ENCODE results near the gene SIT1.

- TF ChIP-seq ZFP69B (tag by site-specific recombination; IDR thresholded peaks at IDR 0.05) (no peak), ZBTB7A (tag by site-specific recombination; IDR thresholded peaks at IDR 0.05; ENCODE audit: low read depth) (no peak), ZNF24 (tag by site-specific recombination; IDR thresholded peaks at IDR 0.05) (no peak), MYNN (tag by site-specific recombination; IDR thresholded peaks at IDR 0.05; ENCODE audit: borderline replicate concordance) (no peak), CTCF (tag by site-specific recombination; IDR thresholded peaks at IDR 0.05) (no peak)
These were observed 44.6 kb downstream of the SIT1 start for GRCh38 chr9:35606138-35606504.
